MCF 10A (cell line): Measurements from ENCODE around the gene MMP27. TPM values are rescaled to one million over a fixed set of nuclear protein-coding genes. Genes with fewer than 3 reads are reported as not detected.
A peak's percentile ranks its signal among the peaks of the same experiment; 100 is the strongest.

Experiments used
- BruUV-seq: library from RNA; stranded (reverse); fragments of 400-500 nt; replicated peaks from 2 replicates; lab custom pipeline; 2021; lab: Mats Ljungman, UMichigan
- CTCF ChIA-PET: fragments of 300-600 bp; sonication (Branson Sonifier 250); formaldehyde crosslinking; extraction: SDS; loops from one replicate; lab custom pipeline; 2021; ENCODE audit warnings: antibody characterized with exemption, inconsistent platforms; lab: Yijun Ruan, JAX
- POLR2A ChIA-PET: fragments of 300-600, 350-650 bp; sonication (Branson Sonifier 250); formaldehyde crosslinking; extraction: SDS; loops from one replicate; lab custom pipeline; 2020; ENCODE audit warnings: antibody characterized with exemption, inconsistent platforms; lab: Yijun Ruan, JAX
- DNase-seq: peaks from one replicate; pipeline ENCODE4 v3.0.0-alpha.2; 2018; ENCODE audit not compliant: unreplicated experiment
- H3K27ac Mint-ChIP-seq: one replicate; pipeline ENCODE4 v1.8.0; 2022; ENCODE audit warnings: mild to moderate bottlenecking, low read depth, mixed read lengths; ENCODE audit not compliant: unreplicated experiment
- H3K27me3 Mint-ChIP-seq: one replicate; pipeline ENCODE4 v1.8.0; 2022; ENCODE audit warnings: mixed read lengths; ENCODE audit not compliant: insufficient read depth, unreplicated experiment
- H3K36me3 Mint-ChIP-seq: one replicate; pipeline ENCODE4 v1.8.0; 2022; ENCODE audit warnings: mild to moderate bottlenecking, moderate library complexity, mixed read lengths; ENCODE audit not compliant: insufficient read depth, unreplicated experiment
- H3K4me1 Mint-ChIP-seq: one replicate; pipeline ENCODE4 v1.8.0; 2022; ENCODE audit warnings: mixed read lengths; ENCODE audit not compliant: insufficient read depth, unreplicated experiment
- H3K4me3 Mint-ChIP-seq: one replicate; pipeline ENCODE4 v1.8.0; 2022; ENCODE audit warnings: mild to moderate bottlenecking, moderate library complexity, mixed read lengths; ENCODE audit not compliant: unreplicated experiment
- H3K9me3 Mint-ChIP-seq: one replicate; pipeline ENCODE4 v1.8.0; 2022; ENCODE audit warnings: mixed read lengths; ENCODE audit not compliant: unreplicated experiment
- CTCF ChIP-seq: fragments of 200-600 bp; IDR thresholded peaks from one replicate; pipeline ENCODE4 v1.8.0; 2022; ENCODE audit warnings: antibody characterized with exemption, mild to moderate bottlenecking; ENCODE audit not compliant: unreplicated experiment
- intact Hi-C: fragments of 100-400 bp; cut with micrococcal nuclease; formaldehyde crosslinking; loops from 2 replicates; pipeline ENCODE4 v1.14.1; 2022
- total RNA-seq: library from RNA; stranded (reverse); gene quantifications from 2 replicates; pipeline ENCODE4 v1.2.3, GENCODE V29; 2022

Gene MMP27
- total RNA-seq, 1 experiment from 2014 or later = not detected

DNA sequence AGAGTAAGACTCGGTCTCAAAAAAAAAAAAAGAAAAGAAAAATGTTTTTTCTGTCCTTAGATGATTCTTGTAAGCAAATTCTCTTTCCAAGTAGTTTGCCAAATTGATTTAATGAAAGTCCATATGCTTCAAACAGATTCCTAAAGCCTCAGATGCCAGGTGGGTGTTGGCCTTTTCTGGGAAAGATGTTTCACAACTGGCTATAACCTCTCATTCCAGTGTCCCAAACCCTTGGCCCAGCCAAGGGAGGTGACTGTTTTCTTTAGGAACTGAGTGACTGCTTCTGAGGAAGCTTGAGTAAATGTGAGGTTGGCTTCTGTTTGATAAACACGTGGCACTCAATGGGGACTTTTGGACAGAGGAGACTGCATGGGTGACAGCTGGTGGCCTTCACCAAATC, 27.5 kb downstream of the MMP27 start:
- ChIA-PET POLR2A (no interaction called here), CTCF (interaction anchor here (1.0 to 6.3 kb wide), 2 partner anchors 9 to 12 kb away, joined by 3 to 60 read pairs; no protein-coding TSS in a partner anchor)
- H3K27ac Mint-ChIP-seq = no peak overlapping the region
- H3K27me3 Mint-ChIP-seq = no peaks in the 10 kb centered on the region
- DNase-seq = no peak
- TF ChIP-seq CTCF = no peak
- H3K36me3 Mint-ChIP-seq = no peaks in the 10 kb centered on the region
- H3K4me1 Mint-ChIP-seq = no peaks in the 10 kb centered on the region
- intact Hi-C loops = no loop called here
- no peaks in the 10 kb centered on the region for H3K9me3 Mint-ChIP-seq
- no peak overlapping the region for H3K4me3 Mint-ChIP-seq
- no TSS peak for BruUV-seq

GRCh38 chr11:102676084-102676483, 29.5 kb downstream of the MMP27 start:
- H3K27ac Mint-ChIP-seq = no peak overlapping the region
- no peaks in the 10 kb centered on the region for H3K36me3 Mint-ChIP-seq
- POLR2A ChIA-PET = interaction anchor here (0.6 kb wide), 1 partner anchor 414 kb away, joined by 3 read pairs; no protein-coding TSS in a partner anchor
- intact Hi-C loops = no loop called here
- H3K4me1 Mint-ChIP-seq = no peaks in the 10 kb centered on the region
- BruUV-seq = no TSS peak
- TF ChIP-seq CTCF = no peak
- DNase-seq = no peak
- CTCF ChIA-PET = interaction anchor here (1.0 to 6.3 kb wide), 2 partner anchors 10 kb away, joined by 4 to 60 read pairs; no protein-coding TSS in a partner anchor
- no peaks in the 10 kb centered on the region for H3K27me3 Mint-ChIP-seq
- no peak overlapping the region for H3K4me3 Mint-ChIP-seq
- H3K9me3 Mint-ChIP-seq = no peaks in the 10 kb centered on the region

- Mint-ChIP-seq H3K36me3 (no peaks in the 10 kb centered on the region), H3K4me1 (no peaks in the 10 kb centered on the region), H3K9me3 (no peaks in the 10 kb centered on the region), H3K27me3 (no peaks in the 10 kb centered on the region), H3K27ac (no peak overlapping the region), H3K4me3 (no peak overlapping the region)
- BruUV-seq = no TSS peak
- POLR2A ChIA-PET = no interaction called here
- CTCF ChIA-PET = interaction anchor here (0.7 to 1.5 kb wide), 4 partner anchors 8 to 174 kb away, joined by 3 to 5 read pairs (median 4); no protein-coding TSS in a partner anchor
- TF ChIP-seq CTCF = no peak
- no peak for DNase-seq
- intact Hi-C loops = loop anchor here (5.0 kb wide), 2 partner anchors 57 to 377 kb away; no protein-coding TSS in a partner anchor
Observed at GRCh38 chr11:102669664-102670063, 35.9 kb downstream of the MMP27 start.

DNA sequence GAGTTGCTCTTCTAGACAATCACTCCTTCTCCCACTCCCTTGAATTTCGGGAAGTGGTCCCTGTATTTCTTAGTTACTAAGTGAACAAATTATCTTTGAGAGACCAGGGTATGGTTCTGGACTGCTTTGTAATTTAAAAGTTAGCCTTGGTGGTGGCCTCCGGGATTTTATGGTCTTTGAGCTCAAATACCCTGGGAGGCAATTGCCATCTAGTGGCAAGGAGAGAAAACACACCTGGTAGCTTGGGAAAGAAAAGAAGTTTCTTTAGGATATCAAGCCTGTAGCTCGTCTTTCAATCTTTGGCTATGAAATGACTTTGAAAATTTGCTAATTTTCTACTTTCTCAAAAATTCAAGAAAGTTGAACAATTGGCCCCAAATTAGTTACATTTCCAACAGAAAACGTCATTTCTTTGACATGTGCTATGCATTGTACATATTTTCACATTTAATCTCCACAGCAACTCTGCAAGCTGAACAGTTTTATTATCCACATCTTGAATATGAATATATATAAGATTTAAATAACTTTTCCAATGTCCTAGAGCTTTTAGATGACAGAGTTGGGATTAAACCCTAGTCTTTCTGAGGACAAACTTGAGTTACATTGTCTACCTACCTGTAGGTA, 39.1 kb downstream of the MMP27 start:
- CTCF ChIA-PET = interaction anchor here (0.7 to 4.5 kb wide), 40 partner anchors 9 to 1392 kb away, joined by 3 to 60 read pairs (median 6); partner anchors contain the start of gene MMP20
- H3K4me1 Mint-ChIP-seq = no peaks in the 10 kb centered on the region

More for the DNA sequence above, 39.1 kb downstream of the MMP27 start:
- Mint-ChIP-seq H3K36me3 (no peaks in the 10 kb centered on the region), H3K27me3 (no peaks in the 10 kb centered on the region), H3K9me3 (no peaks in the 10 kb centered on the region), H3K27ac (no peak overlapping the region), H3K4me3 (no peak overlapping the region)
- peak; percentile 89 for TF ChIP-seq CTCF
- intact Hi-C loops = loop anchor here (1.0 to 5.0 kb wide), 6 partner anchors 54 to 374 kb away; no protein-coding TSS in a partner anchor
- no TSS peak for BruUV-seq
- POLR2A ChIA-PET = interaction anchor here (0.6 to 1.6 kb wide), 7 partner anchors 11 to 325 kb away, joined by 3 to 6 read pairs (median 4); no protein-coding TSS in a partner anchor
- peak; percentile 63 for DNase-seq
